Hypothalamus (tissue), 51 donors: ENCODE measurements around the gene PRM1.

Experiments used
- DNase-seq, 51 donors: peaks; one replicate each; lab custom pipeline; 2025; lab: John Stamatoyannopoulos, UW

PRM1 gene

DNA sequence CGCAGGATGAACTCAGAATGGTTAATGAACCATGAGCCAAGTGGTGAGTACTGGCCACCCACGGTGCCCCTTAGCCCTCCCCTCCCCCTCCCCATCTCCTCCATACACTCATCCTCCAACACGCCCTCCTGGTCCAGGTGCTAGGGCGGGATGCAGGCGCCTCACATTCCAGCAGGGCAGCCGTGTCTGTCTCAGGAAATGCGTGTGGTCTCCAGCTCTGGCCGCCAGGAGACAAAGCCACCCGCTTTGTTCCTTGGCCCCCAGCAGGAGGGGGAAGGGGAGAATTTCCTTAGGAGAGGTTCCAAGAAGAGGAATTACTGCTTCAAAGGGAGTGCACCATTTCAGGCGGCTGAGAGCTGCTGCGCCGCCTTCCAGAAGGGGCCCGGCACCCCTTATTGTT is 34.4 kb upstream of the PRM1 start:
- DNase-seq: no peak

DNA sequence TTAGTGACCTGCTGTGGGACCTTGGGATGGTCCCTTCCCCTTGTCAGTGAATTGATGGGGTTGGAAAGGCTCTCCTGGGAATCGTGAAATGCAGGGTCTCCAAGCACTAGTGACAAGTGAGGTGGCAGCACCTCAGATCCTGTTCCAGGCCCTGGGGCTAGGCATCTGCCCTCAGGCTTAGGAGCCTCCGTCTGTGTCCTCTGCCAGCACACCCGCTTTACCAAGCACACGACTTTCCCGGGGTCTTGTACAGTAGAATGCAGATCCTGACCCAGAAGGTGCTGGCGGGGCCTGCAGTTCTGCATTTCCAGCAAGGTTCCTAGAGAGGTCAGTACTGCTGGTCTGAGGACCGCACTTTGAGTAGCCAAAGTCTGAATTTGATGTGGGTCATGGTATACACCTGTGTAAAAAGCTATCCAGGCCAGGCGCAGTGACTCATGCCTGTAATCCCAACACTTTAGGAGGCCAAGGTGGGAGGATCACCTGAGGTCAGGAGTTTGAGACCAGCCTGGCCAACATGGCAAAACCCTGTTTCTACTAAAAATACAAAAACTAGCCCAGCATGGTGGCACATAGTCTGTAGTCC is 33.3 kb upstream of the PRM1 start:
- no peak for DNase-seq

DNA sequence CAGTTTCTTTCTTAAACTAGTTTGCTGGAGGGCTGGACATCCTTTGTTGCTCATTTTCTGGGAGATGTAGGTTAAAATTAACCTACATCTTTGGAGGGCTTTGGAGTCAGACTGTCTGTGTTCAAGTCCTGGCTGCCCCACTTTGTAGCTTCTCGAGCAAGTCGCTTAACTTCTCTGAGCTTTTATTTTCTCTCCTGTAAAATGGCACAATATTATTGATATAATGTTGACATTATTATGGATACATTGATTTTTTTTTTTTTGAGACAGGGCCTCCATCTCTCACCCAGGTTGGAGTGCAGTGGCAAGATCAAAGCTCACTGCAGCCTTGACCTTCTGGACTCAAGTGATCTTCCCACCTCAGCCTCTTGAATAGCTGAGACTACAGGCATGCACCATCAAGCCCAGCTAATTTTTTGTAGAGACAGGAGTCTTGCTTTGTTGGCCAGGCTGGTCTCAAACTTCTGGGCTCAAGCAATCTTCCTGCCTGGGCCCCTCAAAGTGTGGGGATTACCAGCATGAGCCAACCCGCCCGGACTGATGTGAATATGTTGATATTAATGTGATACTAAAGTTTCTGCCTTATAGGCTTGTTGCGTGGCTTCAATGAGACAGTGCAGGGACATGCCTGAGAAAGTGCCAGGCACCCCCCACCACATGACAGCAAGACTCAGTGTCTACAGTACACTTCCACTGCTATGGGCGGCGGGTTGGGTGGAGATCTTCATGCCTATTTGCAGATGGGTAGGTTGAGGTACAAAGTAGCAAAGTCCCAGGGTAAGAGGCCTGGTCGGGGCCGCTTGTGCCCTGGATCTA is 32.6 kb upstream of the PRM1 start:
- no peak for DNase-seq

DNA sequence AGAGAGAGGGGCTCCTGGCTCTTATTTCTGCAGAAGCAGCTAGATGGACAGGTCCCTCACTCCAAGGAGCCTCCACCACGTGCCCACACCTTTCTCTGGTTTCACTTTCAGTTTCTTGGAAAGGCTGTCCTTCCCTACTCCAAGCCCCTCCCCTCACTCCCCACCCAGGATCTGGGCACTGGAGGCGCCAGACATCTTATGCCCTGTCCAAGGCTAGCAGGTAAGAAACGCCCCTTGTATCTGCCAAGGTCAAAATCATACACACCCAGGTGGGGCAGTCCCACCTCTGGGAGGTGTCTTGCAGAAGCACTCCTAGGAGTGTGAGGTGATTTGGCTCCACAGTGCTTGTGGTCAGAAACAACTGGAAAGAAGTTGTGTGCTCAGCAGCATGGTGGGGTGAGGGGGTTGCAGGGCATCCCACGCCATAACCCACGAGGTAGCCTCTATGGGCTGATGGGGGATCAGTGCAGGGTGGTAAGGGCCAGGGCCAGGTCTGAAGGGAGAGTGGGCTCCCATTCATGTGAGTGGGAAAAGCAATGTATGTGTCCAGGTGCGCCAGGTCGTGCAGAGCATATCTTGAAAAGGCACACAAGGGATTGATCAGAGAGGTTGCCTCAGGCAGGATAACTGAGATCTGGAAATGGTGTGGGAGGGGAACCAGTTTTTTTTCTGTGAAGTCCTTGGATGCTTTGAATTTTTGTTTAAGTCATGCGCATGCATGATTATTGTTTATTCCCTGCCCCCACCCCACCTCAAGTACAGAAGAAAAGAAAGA is 31.8 kb upstream of the PRM1 start:
- DNase-seq: no peak

DNA sequence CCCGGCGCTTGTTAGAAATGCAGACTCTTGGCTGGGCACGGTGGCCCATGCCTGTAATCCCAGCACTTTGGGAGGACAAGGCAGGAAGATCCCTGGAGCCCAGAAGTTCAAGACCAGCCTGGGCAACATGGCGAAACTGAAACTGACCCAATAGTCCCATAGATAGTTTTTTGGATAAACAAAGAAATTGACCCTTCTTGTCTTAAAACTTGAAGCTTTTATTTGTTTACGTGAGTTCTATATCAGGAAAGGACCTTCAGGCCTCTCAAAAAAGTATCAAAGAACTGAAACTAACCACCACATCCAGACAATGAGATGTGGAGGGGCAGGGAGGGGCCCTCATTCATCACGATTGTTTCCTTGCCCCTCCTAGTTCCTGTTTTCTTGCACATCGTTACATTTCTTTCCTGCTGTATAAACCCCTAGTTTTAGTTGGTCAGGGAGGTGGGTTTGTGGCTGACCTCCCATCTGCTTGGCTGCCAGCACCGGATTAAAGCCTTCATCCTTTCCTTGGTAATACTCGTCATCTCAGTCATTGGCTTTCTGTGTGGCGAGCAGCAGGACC is 29.9 kb upstream of the PRM1 start:
- DNase-seq: no peak

DNA sequence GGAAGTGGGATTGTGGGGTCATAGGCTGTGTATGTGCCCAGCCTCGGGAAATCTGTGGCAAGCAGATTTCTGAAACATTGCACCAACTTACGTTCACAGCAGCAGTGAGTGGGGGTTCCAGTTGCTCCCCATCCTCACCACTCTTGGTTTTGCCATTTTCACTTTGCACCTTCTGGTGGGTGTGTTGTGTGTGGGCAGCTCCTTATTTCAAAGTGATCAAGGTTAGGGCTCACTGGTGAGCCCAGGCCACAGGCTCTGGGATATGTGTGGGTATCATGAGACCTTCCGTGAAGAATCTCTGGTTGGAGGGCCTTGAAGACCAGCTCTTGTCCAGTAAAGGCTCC is 29.5 kb upstream of the PRM1 start:
- no peak for DNase-seq

DNA sequence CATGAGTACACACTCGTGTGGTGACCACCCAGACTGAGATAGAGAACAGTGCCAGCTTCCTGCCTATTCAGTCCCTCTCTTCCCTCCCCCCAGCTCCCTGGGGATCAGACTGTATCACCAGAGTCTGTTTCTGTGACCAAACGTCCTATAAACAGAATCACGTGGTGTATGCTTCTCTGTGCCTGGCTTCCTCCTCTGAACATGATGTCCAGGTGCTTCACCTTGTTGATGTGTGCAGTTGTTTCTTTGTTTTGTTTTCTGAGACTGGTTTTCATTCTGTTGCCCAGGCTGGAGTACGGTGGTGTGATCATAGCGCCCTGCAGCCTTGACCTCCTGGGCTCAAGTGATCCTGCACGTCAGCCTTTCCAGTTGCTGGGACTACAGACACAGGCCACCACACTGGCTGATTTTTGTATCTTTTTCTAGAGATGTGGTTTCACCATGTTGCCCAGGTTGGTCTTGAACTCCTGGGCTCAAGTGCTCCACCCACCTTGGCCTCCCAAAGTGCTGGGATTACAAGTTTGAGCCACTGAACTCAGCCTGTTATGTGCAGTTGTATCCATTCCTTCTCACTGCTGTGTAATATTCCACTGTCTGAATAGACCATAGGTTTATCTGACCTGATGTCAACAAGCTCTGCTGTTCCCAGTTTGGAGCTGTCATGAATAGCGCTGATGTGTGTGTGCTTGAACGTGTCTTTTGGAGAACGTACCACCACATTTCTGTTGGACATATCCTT is 28.9 kb upstream of the PRM1 start:
- DNase-seq: no peak

DNA sequence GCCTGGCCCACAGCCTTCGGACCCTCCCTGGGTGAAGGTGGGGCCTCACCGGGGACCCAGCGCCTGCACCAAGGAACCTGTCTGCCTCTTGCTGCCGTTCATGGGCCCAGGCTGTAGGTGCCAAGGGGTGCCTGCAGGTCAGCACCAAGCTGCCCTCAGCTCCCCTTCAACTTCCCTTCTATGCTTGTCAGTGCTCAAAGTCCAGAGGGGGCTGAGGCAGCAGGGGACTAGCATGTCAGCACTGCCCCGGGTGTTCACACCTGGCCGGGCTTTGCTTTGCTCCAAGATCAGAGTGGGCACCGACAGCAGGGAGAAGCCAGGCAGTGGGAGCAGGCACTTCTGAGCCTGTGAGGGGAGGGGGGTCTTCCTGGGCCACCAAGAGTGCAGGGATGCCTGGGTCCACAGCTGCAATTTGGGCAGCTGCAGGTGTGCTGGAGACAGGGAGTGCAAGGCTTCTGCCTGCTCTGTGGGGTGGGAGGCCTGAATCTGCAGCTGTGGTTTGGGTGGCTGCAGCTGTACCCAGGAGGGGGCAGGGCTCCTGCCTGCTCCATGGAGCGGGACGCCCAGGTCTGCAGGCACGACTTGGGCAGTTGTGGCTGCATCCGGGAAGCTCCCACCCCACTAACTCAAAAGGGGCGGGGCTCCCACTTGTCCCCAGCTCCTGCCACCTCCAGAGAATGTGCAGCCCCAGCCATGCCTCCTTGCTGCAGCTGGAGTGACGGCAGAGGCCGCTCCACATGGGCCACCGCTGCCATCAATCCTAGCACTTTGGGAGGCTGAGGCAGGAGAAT is 27.6 kb upstream of the PRM1 start:
- no peak for DNase-seq

DNA sequence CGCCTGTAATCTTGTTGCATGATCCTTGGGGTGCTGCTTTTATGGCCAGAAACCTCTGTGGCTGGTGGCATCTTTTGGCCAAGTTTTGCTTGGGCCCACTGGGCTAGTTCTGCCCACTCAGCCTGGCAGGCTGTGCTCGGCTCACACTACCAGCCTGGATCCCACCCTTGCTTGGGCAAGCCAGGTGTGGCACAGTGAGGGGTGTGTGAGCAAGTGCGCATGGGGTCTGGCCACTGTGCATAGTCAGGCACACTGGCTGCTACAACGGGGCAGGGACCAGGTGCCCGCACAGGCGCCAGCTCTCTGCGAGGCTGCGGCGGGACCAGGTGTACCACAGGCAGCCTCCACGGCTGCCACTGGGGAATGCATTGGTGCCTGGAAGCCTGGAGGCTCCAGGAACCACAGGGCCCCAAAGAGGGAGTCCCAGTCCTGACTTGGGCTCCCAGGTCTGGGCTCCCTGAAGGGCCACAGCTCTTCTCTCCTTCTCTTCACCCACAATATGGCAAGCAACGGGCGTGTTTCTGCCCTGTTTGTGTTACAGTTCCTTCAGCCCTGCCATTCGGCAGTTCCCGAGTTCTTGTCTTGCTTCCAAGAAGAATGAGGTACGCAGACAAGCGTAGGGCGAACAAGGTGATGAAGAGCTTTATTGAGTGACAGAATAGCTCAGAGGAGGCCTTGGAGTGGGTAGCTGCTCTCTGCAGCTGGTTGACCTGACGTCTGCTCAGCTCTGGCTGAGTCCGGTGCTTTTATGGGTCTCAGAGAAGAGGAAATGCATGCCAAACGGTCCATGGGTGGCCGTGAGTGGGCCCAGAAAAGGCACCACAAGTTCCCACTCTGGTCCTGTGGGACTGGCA is 26.7 kb upstream of the PRM1 start:
- no peak for DNase-seq

DNA sequence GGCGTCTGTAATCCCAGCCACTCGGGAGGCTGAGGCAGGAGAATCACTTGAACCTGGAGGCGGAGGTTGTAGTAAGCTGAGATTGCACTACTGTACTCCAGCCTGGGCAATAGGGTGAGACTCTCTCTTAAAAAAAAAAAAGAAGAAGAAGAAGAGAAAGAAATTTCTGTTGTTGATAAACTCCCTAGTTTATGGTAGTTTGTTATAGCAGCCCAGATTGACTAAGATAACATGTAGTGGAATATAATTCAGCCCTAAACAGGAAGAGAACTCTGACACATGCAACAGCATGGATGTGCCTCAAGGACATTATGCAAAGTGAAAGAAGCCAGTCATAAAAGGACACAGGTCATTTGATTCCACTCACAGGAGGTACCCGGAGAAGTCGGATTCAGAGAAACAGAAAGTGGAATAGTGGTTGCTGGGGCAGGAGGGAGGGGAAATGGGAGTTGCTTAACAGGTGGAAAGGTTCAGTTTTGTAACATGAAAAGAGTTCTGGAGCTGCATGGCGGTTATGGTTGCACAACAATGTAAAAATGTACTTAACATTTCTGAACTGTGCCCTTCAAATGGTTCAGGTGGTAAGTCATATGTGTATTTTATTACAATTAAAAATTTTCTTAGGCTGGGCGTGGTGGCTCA is 26.0 kb upstream of the PRM1 start:
- DNase-seq: no peak

DNA sequence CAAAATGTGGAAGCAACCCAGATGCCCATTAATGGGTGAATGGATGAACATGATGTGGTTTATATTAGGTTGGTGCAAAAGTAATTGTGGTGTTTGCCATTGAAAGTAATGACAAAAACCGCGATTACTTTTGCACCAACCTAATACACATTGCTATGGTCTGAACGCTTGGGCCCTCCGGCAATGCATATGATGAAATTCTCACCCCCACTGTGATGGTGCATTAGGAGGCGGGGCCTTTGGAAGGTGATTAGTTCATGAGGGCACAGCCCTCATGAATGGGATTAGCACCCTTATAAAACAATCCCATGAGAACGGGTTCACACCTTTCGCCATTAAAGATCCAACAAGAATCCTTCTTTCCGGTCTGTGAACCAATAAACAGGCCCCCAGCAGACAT is 25.3 kb upstream of the PRM1 start:
- DNase-seq: no peak

DNA sequence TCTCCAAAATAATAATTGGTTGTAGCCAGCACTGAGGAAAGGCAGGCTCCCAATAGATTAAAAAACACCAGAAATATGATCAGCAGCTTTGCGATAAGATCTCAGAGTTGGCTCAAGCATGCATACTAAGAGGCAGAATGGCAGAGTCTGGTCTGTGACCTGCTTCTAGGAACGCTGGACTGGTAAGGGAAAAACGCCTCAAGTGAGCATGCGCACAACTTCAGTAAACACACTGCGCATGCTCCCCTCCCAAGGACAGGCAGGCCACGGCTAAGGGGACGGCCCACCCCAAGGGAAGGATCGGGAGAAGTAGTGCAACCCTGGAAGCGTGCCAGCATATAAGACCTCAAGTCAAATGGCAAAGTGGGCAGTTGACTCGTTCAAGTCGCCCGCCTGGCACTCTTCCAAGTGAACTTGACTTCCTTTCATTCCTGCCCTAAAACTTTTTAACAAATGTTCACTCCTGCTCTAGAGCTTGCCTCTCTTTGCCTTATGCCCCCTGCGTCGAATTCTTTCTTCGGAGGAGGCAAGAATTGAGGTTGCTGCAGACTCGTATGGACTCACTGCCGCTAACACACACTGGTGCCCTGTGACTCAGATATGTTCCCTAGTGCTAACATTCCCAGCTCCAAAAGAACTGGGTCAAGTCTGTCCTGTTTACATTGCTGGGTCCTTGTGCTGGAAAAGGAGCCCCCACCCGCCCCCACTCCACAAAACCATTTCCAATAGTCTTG is 22.4 kb upstream of the PRM1 start:
- no peak for DNase-seq

DNA sequence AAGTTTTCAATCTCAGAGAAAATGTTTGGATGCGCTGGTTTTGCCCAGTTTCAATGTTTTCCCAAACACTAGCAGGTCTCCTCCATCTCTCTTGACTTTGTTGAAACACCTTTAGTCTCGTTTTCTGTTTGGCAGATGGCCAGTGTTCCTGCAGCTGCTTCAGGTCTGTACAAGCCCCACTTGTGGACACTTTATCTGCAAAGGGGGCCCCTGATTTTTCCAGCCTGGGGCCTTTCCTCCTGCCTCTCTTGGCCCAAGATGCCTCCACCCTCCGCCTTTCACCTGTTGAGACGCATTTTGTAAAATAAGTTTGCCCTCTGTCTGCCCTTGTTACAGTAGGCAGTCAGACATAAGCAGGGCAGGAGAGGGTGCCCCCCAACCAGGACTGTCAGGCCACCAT is 21.8 kb upstream of the PRM1 start:
- DNase-seq: no peak

DNA sequence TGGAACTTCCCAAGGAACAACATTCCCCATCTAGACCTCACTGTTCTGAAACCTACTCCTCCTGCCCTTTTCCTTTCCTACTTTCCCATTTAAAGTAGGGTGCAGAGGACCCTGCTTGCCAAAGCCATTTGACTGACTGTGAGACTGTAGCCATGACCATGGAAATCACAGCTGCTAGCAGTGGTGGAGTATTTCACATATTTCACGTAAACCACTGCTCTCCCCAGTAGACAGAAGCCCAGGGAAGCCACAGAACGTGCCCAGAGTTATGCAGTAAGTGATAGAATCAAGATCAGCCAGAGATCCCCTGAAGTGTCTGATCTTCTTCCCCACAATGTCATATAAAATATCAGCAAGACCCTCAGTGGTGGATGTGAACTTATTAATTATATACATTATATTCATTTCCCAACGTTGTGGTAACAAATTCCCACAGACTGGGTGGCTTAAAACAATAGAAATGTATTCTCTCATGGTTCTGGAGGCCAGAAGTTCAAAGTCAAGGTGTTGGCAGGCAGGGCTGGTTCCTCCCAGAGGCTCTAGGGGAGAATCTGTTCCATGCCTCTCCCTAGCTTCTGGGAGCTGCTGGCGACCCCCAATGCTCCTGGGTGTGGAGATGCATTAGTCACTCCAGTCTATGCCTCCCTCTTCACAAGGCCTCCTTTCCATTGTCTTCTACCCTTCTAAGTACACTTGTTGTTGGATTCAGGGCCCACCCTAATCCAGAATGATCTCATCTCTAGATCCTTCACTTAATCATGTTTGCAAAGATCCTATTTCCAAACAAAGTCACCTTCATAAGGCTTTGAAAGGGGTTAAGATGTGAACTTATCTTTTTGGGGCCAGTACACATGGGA is 20.7 kb upstream of the PRM1 start:
- DNase-seq: no peak

DNA sequence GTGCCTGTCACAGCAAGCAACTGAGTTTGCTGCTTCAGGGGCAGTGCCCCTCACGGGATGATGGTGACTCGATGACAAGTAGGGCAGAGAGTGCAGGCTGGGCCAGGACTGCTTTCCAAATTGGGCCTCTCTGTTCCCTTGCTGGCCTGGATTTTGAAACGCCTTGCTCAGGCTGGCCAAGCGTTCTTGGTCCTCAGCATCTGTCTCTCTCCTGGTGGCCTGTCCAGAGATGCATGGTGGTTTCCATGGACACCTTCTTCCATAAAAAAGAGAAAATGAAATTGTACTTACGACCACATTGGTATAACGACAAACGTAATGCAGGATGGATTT is 19.4 kb upstream of the PRM1 start:
- no peak for DNase-seq

DNA sequence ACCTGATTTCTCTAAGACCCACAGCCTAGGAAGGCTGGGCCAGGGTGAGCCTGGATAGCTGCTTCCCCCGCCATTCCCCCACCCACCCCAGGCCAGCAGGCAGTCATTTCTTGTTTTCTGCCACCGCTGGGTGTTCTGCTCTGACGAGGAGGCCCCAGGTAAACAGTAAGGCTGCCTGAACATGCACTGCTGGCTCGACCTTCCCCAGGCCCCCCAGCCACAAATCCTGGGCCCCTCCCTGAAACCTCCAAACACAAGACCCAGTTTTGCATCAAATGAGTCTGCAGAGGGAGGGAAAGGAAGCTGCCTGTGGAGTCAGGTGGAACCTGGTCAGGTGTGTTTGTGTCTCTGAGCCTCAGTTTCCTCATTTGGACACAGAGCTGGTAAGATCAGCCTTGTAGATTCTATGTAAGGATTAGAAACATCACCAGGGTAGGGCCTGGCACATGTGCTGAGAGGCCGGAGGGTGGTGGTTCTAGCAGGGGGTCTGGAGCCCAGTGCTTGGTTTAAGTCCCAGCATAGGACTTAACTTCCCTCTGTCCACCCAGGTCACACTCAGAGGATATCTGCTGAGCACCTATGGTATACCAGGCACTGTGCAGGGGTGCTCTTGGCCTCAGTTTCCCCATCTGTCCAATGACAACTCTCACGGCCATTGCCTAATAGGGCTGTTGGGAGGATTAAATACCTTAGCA is 18.9 kb upstream of the PRM1 start:
- DNase-seq: no peak
